Mucosa of descending colon (tissue), 3 donors: ENCODE results near the gene CTCFL. TPM values are rescaled to one million over a fixed set of nuclear protein-coding genes. Genes with fewer than 3 reads are reported as not detected.
A peak's percentile ranks its signal among the peaks of the same experiment; 100 is the strongest.
"Not testable (repeated sequence)": the region's sequence is repeated elsewhere in the genome, so short reads cannot be mapped to it uniquely, and the experiment has no call there.

Experiments
- ATAC-seq: fragments of 200-7000 bp; cut with Tn5 transposase; one replicate; pipeline ENCODE4 v1.9.1; 2020; ENCODE audit warnings: mild to moderate bottlenecking, moderate library complexity
- DNase-seq, 3 donors: peaks; one replicate each; pipeline ENCODE4 v3.0.0-alpha.2; 2020
- H3K36me3 ChIP-seq: fragments of 200-600 bp; one replicate; pipeline ENCODE4 v1.8.0; 2021; ENCODE audit warnings: low read depth, mild to moderate bottlenecking
- H3K4me1 ChIP-seq: fragments of 200-600 bp; one replicate; pipeline ENCODE4 v1.8.0; 2021; ENCODE audit warnings: low read depth, mild to moderate bottlenecking
- H3K4me3 ChIP-seq: fragments of 200-600 bp; one replicate; pipeline ENCODE4 v1.8.0; 2021; ENCODE audit warnings: mild to moderate bottlenecking
- H3K9me3 ChIP-seq: fragments of 200-600 bp; one replicate; pipeline ENCODE4 v1.8.0; 2021; ENCODE audit warnings: mild to moderate bottlenecking
- CTCF ChIP-seq: fragments of 200-600 bp; IDR thresholded peaks from one replicate; pipeline ENCODE4 v1.8.0; 2022; ENCODE audit warnings: antibody characterized with exemption, mild to moderate bottlenecking
- intact Hi-C, 2 donors: fragments of 100-400 bp; cut with DNase I in 1 of 2; cut with micrococcal nuclease in 1 of 2; formaldehyde crosslinking; loops; one replicate each; pipeline versions ENCODE4 v1.11.0 to v1.11.1; 2022; cut with DNase I, micrococcal nuclease
- total RNA-seq, 3 donors: library from RNA; stranded (reverse); fragmentation: NEBNext Ultra II Directional in 2 of 3; extraction: Animal tissue kit (Norgen Biotek cat#: 25700) in 2 of 3; gene quantifications; one replicate each; pipeline versions ENCODE4 v1.2.1 to v1.2.4, GENCODE V29; 2021 to 2023
- donor health status: DM: no; HTN: no; CAD: no; lungs with moderate emphysema.
- donor health status: DM: no; HTN: no; CAD: no.
- donor health status: DM: no; HTN: yes; CAD: no.

CTCFL gene
- total RNA-seq, 3 donors from 2014 or later = not detected

GRCh38 chr20:57475388-57476083 lies 49.4 kb downstream of the CTCFL start:
- no peaks in the 10 kb centered on the region for H3K9me3 ChIP-seq
- ATAC-seq = no peak
- H3K4me3 ChIP-seq = no peak overlapping the region
- no peaks in the 10 kb centered on the region for H3K36me3 ChIP-seq
- intact Hi-C loops = no loop called here
- no peak for TF ChIP-seq CTCF
- no peak for DNase-seq
- H3K4me1 ChIP-seq = no peaks in the 10 kb centered on the region

DNA sequence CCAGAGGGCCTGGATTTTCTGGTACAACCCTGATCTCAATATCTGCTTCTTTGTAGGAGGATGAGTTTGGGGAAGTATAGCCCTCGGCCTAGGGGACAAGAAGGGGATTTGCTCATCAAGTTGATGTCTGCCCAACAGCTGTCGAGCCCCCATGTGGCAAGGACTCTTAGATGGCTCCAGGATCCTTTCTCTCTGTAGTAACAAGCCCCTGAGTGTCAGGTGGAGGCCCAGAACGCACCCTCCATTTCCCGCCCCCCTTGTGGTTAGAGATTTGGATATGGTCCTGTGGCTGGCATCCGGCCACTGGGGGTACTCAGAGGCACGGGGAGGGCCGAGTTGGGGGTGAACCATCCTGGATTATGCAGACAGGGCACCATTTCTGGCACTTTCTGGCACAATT lies 50.1 kb downstream of the CTCFL start:
- no peak for TF ChIP-seq CTCF
- DNase-seq (no peak), ATAC-seq (no peak)
- H3K4me3 ChIP-seq = no peak overlapping the region
- intact Hi-C loops = no loop called here
- no peaks in the 10 kb centered on the region for H3K9me3 ChIP-seq
- H3K4me1 ChIP-seq = no peaks in the 10 kb centered on the region
- H3K36me3 ChIP-seq = no peaks in the 10 kb centered on the region

DNA sequence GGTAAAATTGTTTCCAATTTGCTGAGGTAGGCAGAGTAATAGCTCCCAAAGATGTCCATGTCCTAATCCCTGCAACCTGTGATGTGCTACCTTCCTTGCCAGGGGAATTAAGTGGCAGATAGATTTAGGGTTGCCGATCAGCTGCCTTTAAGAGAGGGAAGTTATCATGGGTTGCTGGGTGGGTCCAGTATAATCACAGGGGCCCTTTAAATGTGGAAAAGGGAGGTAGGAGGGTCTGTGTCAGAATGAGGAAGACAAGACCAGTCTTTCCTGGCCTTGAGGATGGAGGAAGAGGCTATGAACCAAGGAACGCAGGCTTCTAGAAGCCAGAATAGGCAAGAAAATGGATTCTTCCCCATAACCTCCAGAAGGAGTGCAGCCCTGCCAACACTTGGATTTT lies 50.7 kb downstream of the CTCFL start:
- Histone ChIP-seq H3K9me3 (no peaks in the 10 kb centered on the region), H3K4me1 (no peaks in the 10 kb centered on the region), H3K36me3 (no peaks in the 10 kb centered on the region), H3K4me3 (no peak overlapping the region)
- no peak for TF ChIP-seq CTCF
- no peak for DNase-seq
- no peak for ATAC-seq
- intact Hi-C loops = no loop called here

GRCh38 chr20:57473246-57474048 lies 51.5 kb downstream of the CTCFL start:
- intact Hi-C loops = no loop called here
- TF ChIP-seq CTCF = no peak
- DNase-seq (peak in 1 of 3 donors; percentile 60), ATAC-seq (peak; percentile 69)
- Histone ChIP-seq H3K4me1 (no peaks in the 10 kb centered on the region), H3K4me3 (no peak overlapping the region), H3K9me3 (no peaks in the 10 kb centered on the region), H3K36me3 (no peaks in the 10 kb centered on the region)

GRCh38 chr20:57472474-57472873 lies 52.5 kb downstream of the CTCFL start:
- H3K9me3 ChIP-seq, H3K36me3 ChIP-seq, DNase-seq, ATAC-seq, H3K4me3 ChIP-seq, H3K4me1 ChIP-seq, intact Hi-C loops: not testable (repeated sequence)
